Skin epidermis (tissue), 12 donors: ENCODE measurements around the gene PPP1R37.
A peak's percentile ranks its signal among the peaks of the same experiment; 100 is the strongest.

Experiments
- H3K27ac ChIP-seq, 21 experiments: fragments of 200-600 bp; sonication (generic) in 11 of 21; one replicate each; pipeline ENCODE4 v1.5.0; 2020; ENCODE audit warnings: mild to moderate bottlenecking in 3 of 21, inconsistent platforms in 2 of 21, moderate library complexity in 2 of 21
- H3K4me3 ChIP-seq, 7 experiments: fragments of 200-600 bp; sonication (generic) in 2 of 7; one replicate each; pipeline ENCODE4 v1.5.0; 2020; ENCODE audit warnings: inconsistent platforms in 2 of 7, mild to moderate bottlenecking in 2 of 7, moderate library complexity in 1 of 7

The PPP1R37 gene

DNA sequence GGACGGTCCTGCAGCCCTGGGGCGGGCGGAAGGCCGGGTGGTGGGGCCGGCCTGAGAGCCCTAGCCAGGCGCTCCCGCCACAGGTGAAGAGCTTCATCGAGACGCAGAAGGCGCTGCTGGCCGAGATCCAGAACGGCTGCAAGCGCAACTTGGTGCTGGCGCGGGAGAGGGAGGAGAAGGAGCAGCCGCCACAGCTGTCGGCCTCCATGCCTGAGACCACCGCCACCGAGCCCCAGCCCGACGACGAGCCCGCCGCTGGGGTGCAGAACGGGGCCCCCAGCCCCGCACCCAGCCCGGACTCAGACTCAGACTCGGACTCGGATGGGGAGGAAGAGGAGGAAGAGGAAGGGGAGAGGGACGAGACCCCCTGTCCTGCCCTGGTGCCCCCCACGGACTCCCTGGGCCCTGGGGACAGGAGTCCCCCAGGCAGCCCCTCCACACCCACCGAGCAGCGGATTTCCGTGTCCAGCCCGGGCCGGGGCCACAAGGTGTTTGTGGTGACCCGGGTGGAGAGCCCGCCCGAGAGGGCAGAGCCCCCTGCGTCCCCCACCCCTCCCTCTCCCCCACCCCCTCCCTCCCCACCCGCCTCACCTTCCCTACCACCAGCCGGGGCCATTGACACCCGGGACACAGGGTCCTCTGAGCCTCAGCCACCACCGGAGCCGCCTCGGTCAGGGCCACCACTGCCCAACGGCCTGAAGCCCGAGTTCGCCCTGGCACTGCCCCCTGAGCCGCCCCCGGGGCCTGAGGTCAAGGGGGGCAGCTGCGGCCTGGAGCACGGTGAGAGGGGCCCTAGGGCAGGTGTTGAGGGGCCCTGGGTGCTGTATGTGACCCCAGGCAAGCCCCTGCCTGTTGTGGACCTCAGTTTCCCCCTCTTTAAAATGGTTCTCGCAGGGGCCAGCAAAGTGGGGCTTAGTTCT, 52.6 kb downstream of the PPP1R37 start:
- H3K27ac ChIP-seq: no peak overlapping the region
- H3K4me3 ChIP-seq: no peak overlapping the region

DNA sequence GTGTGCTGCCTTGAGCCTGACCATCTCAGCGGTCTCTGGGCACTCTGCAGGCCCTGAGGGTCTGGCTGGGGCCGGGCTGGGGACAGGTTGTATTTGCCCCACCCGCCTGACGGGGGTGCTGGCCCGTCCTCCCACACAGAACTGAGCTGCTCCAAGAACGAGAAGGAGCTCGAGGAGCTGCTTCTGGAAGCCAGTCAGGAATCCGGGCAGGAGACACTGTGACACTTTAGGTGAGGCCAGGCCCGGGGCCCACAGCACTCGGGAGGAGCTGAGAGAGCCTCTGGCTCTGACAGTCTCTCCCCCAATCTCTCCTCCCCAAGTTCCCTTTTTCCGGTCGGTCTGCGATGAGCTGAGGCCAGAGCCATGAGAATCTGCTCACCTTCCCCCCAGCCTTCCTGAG, 53.3 kb downstream of the PPP1R37 start:
- peak overlapping the region in 1 of 21 experiments; percentile 8 for H3K27ac ChIP-seq

DNA sequence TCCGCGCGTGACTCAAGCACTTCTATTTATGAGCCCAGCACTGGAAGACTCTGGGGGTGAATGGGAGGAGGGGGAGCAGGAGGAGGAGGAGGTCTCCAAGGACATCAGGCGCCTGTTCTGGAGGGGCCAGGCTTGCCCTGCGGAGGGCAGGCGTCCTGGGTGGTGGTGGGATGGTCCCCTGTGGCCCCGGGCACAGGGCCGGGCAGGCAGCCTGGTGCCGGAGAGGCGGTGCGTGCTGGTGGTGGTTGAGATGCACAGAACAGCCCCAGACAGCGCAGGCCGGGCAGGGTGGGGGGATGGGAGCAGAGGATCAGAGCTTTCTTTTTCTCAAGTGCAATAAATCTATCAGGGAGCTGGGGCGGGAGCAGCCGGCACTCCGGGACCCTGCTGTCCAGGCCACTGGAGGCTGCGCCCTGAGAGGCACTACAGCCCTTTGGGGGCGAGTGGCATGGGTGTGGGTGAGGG, 53.8 kb downstream of the PPP1R37 start:
- peak overlapping the region in 1 of 21 experiments; percentile 8 for H3K27ac ChIP-seq
- no peak overlapping the region for H3K4me3 ChIP-seq

More for the DNA sequence above, 53.3 kb downstream of the PPP1R37 start:
- H3K4me3 ChIP-seq: no peak overlapping the region

DNA sequence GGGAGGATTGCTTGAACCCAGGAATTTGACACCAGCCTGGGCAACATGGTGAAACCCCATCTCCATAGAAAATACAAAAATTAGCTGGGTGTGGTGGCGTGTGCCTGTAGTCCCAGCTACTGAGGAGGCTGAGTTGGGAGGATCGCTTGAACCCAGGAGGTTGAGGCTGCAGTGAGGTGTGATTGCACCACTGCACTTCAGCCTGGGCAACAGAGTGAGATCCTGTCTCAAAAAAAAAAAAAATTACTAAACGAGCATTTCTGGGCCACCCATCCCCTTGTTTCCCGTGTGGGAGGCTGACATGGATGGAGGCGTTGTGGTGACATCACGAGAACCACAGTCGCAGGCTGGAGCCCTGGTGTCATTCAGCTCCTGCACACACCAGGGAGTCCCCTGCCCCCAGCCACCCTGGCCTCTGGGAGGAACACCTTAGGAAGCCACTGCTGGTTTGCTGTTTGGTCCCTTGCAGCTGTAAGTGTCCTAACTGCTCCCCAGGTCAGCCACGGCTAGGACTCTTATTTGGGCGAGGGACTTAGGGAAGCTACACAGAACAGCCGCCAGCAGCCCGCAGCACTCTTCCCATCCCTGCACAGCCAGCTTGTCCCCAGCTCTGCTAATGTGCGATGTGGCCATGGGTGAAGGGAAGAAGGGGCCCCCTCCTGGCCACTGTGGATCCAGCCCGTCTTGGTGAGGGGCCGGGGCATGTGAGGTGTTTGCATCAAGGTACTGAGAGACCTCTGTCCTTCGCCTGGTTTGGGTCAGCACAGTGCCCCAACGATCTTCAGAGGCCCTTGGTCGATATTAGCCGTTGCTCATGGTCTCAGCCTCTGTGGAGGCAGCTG, 55.1 kb downstream of the PPP1R37 start:
- H3K4me3 ChIP-seq: no peak overlapping the region
- no peak overlapping the region for H3K27ac ChIP-seq

DNA sequence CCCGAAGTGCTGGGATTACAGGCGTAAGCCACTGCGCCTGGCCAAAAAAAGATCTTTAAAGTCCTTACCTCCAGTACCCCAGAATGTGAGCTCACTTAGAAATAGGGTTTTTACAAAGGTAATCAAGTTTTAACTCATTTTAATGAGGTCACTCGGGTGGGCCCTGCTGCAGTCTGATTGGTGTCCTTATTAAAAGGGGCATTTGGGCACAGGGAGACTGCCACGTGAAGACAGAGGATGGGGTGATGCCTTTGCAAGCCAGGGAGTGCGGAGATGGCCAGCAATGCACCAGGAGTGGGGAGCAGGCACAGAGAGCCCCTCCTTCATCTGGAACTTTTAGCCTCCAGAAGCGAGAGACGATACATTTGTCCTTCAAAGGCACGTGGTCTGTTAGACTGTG, 56.1 kb downstream of the PPP1R37 start:
- Histone ChIP-seq H3K27ac (no peak overlapping the region), H3K4me3 (no peak overlapping the region)

DNA sequence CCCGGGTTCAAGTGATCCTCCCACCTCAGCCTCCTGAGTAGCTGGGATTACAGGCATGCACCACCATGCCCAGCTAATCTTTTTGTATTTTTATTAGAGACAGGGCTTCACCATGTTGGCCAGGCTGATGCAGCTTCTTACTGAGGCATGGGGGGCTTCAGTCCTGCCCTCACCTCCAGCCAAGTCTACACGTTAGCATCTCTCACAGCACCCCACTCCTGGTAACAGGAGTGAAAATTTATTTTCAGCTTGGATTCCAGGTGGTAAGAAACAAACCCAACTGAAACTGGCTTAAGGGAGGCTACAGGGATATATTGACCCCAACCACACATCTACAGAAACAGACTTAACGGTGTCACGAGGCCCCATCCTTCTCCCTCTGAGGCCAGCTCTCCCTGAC, 57.2 kb downstream of the PPP1R37 start:
- Histone ChIP-seq H3K4me3 (no peak overlapping the region), H3K27ac (no peak overlapping the region)

DNA sequence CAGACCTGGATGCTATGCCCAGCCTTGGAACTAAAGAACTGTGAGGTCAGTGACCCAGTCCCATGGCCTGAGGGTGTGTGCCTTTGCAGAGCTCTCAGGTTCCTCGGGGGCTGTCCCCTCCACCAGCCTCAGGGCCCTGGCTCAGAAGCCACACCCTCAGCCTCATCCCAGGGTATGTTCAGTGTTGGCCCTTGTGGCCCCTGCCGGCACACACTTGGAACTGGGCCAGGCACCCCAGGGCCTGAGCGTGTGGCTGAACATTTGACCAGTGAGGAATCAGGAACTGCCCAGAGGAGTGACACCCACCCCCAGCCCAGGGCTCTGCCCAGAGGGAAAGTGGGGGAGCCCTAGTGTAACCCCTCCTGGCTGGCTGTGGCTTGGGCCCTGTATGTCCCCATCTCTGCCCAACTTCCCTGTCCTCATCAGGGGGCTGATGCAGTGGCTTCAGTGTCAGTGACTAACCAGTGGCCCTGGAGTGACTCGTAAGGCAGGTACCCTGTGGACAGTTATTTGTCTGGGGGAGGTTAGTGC, 57.8 kb downstream of the PPP1R37 start:
- no peak overlapping the region for H3K27ac ChIP-seq
- H3K4me3 ChIP-seq: no peak overlapping the region

DNA sequence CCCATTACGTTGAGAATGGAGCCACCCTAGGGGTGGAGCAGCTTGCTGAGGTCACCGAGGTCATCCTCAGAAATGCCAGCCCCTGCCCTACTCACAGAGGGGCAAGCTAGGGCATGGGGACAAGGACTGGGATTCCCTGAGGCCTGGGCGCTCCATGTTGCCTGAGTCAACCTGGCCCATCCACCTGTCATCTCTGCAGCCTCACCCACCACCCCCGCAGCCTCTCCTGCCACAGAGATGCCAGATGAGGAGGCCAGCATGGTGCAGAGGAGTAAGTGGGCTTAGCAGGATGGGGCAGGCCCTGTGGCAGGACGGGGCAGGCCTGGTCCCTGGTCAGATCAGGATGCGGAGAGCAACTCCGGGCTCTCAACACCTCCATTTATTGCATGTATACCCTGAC, 58.3 kb downstream of the PPP1R37 start:
- H3K4me3 ChIP-seq: no peak overlapping the region
- H3K27ac ChIP-seq: no peak overlapping the region

DNA sequence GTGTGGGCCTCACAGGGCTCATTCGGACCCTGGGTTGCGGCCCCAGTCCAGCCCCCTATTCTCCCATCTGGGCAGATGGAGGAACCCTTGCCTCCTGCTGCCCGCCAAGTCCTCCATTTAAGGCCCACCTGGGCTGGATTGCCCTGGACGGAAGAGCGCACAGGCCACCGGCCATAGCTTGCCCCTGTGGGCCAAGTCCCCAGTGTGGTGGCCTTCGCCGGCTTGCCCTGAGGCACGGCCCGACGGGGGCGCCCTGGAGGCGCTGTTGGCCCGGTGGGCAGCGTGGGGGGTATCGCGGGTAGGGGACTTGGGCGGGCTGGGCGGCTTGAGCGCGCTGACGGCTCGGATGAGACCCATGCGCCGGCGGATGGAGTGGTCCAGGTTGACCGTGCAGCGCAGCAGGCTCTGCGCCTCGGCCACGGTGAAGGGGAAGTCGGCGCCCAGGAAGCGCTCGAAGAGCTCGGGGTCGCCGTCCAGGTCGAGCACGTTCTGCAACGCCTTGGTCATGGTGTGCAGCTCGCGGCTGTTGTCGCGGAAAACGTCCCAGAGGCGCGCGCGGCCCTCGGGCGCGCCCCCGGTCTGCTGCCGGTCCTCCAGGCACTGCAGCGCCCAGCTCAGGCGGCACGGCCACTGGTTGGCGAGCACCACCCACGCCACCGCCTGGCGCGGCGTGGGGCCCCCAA, 59.0 kb downstream of the PPP1R37 start:
- H3K4me3 ChIP-seq: peak overlapping the region in 5 of 7 experiments; percentile 7 to 21 (median 10)
- H3K27ac ChIP-seq: peak overlapping the region in 1 of 21 experiments; percentile 23

DNA sequence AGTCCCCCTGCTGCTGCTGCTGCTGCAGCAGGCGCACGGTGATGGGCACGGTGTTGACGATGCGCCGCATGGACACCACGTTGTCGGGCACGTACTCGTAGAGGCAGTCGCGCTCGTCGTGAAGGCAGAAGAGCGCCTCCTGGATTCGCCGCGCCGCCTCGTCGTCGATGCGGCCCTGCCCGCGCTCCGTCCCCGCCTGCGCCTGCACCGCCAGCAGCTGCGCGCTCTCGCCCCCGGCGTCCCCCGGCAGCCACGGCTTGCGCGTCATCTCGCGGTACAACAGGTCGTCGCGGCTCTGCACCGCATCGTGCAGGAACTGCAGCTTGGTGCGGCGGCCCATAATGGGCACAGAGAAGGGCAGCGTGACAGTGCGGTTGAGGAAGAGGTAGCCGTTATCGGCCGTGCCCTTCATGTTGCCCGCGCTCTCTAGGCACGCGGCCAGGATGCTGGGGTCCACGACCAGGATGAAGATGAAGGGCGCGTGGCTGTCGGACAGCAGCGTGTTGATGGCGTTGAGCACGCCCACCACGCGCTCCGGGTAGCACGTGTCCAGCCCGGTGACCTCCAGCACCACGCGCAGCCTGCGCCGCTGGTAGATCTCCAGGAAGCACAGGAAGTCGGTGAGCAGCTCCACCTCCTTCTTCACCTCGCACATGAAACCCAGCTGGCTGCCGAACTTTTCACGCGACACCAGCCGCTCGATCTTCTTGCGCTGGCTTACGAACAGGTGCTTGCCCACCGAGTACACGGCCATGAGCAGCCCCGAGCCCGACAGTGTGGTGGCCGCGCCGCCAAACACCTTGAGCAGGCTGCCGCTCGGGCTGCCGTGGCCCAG, 59.7 kb downstream of the PPP1R37 start:
- H3K4me3 ChIP-seq: peak overlapping the region; percentile 1 to 21 (median 9)
- H3K27ac ChIP-seq: peak overlapping the region in 2 of 21 experiments; percentile 12 to 14

DNA sequence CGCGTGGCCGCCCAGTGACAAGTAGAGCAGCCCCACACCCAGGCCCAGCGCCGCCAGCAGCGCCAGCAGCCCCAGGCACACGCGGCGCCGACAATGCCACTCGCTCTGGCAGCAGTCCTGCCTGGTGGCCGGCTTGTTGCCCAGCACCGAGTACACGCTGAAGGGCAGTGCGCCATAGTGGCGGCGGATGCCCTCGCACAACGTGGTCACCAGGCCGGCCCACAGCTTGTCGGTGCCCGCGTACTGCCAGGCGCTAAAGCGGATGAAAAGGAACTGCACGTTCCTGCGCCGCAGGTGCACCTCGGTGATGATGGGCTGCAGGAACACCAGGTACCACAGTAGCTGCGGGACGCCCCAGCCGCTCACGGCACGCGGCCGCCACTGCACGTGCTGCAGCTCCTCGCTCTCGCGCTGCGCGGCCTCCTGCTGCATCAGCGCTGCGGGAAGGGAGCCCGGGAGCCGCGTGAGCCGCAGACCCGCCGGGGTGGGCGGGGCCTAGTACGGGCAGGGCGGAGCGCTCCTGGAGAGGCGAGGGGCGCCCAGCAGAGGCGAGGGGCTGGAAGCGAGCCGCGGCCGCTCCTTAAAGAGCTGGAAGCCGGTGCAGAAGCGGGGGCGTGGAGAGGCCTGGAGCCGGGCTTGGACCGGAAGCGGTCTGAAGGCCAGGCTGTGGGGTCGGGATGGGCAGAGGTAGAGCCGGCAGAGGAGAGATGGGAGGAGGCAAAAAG, 60.5 kb downstream of the PPP1R37 start:
- Histone ChIP-seq H3K4me3 (peak overlapping the region; percentile 1 to 26 (median 7)), H3K27ac (peak overlapping the region in 3 of 21 experiments; percentile 12 to 14 (median 12))

DNA sequence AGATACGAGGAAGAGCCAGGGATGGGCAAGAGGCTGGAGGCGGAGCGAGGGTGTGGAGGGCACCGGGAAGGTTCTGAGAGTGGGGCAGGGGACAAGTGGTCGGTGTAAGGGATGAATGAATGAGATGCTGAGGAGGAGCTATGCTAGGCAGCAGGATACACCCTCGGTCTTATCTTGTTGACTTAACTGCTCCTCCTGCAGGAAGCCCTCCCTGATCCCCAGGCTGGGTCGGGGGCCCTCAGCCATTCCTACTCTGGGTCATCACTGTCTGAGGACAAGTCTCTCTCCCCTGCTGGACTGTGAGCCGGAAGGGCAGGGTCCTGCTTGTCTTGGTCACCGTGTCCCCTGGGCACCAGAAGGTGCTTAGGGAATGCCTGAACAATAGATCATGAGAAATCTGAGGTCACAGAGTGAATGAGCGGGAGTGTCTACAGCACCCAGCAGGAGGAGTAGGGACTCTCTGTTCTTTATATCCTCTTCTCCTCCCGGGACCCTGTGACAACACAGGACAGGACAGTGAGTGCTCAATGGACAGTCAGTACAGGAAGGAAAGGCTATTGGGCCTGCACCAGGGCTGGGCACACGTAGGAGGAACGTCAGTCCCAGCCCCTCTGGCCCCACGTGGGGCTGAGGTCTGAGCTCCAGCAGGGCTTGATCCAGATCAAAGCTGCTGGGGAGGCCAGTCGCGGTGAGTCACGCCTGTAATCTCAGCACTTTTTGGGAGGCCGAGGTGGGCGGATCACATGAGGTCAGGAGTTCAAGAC, 61.3 kb downstream of the PPP1R37 start:
- Histone ChIP-seq H3K4me3 (peak overlapping the region in 2 of 7 experiments; percentile 7 to 21), H3K27ac (peak overlapping the region in 2 of 21 experiments; percentile 6 to 21)

DNA sequence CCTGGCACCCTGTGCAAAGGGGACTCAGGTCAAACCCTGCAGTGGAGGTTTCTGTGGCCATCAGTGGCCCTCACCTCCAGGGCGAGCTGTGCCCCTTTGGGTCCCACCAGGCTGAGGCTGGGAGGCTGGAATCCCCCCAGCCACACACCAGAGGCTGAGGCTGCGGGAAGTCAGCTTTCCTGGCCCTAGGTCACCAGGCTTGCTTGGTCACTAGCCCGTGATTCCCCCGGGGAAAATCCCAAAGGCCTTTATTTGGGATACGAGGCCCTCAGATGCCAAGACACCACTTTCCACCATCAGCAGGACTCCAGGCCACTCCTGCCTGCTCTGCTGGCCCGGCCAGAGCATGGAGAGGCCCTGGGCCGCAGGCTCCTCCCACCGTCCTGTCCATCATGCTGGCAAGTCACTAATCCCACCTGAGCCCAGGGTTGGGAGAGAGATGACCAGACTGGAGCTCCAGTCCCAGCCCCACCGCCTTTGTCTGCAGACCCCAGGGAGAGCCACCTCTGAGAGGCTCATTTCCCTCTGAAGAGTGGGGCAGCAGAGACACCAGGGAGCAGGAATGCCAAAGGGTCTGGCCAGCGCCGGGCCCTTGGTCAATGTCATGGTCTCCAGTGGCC, 63.1 kb downstream of the PPP1R37 start:
- Histone ChIP-seq H3K4me3 (no peak overlapping the region), H3K27ac (peak overlapping the region in 17 of 21 experiments; percentile 2 to 80 (median 52))

DNA sequence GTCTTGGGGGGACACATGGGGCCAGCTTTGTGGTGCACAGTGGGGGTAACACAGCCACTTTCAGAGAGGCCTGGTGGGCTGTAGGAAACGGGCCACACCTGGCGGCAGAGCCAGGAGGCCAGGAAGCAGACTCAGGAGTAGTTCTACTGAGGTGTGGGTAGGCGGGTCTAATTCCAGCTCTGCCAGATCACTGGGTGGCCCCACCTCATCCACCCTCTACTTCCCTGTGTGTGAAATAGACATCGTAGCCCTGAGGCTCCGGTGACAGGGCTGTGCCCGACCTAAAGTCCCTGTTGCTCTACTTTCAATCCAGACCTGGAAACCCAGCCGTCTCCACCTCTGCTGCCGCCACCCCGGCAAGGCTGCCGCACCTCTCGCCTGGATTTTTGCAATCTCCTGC, 63.8 kb downstream of the PPP1R37 start:
- H3K4me3 ChIP-seq: no peak overlapping the region
- peak overlapping the region in 17 of 21 experiments; percentile 2 to 80 (median 53) for H3K27ac ChIP-seq

DNA sequence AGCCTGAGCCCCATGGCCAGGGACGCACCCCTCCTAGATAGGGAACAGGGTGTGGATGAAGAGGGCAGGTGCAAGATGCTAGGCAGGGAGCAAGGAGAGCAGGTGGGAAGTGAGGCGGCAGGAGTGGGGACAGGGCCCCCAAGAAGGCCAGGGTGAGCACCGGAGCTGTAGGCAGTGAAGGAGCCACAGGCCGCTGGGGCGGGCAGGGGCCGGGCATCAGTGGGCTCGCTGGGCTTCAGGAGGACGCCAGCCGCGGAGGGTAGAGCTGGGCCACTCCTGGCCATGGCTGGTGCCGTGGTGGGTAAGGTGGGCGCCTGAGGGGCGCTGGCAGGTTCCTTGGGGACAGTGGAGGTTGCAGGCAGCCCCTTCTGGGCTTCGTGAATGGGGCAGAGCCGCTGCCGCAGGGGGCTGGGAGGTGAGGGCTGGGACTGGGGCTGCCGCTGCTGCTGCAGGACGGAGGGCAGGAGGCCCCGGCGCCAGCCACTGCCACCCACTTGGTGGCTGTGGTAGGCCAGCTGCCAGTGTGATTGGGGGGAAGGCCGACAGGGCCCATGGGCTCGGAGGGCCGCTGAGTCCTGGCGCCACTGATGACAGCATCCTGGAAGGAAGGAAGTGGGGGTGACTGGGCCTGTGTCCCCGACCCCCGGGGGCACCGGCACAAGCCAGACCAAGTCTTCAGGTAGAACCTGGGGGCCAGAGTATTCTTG, 65.7 kb downstream of the PPP1R37 start:
- Histone ChIP-seq H3K27ac (peak overlapping the region in 1 of 21 experiments; percentile 75), H3K4me3 (no peak overlapping the region)
